Hepatocyte (in vitro differentiated cells): ENCODE data around the gene USP10.

Source experiments
- EZH2phosphoT487 ChIP-seq: fragments of 200-600 bp; sonication (generic); IDR thresholded peaks from one replicate; pipeline ENCODE4 v1.6.1; 2018; ENCODE audit warnings: antibody characterized with exemption, mild to moderate bottlenecking, low read depth, moderate library complexity; ENCODE audit not compliant: unreplicated experiment, severe bottlenecking
- TF ChIP-seq, protein P1 (sequence below): fragments of 200-600 bp; sonication (generic); IDR thresholded peaks from 2 replicates; pipeline ENCODE4 v1.5.1; 2016; ENCODE audit warnings: antibody characterized with exemption, mild to moderate bottlenecking; ENCODE audit not compliant: poor library complexity

DNA sequence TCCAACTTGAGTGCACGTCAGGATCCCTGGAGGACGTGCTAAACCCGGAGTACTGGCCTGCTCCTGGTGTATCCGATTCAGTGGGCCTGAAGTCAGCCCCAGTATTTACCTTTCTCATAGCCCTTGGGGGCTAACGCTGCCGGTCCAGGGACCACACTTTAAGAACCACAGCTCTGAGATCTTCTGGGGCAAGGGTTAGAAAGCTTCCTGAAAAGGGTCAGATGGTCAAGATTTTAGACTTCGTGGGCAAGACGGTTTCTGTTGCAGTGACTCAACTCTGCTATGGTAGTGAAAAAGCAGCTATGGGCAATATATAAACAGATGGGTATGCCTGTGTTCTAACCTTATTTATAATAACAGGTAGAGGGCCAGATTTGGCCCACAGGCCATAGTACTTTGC, 14.6 kb upstream of the USP10 start:
- TF ChIP-seq, protein P1, sequence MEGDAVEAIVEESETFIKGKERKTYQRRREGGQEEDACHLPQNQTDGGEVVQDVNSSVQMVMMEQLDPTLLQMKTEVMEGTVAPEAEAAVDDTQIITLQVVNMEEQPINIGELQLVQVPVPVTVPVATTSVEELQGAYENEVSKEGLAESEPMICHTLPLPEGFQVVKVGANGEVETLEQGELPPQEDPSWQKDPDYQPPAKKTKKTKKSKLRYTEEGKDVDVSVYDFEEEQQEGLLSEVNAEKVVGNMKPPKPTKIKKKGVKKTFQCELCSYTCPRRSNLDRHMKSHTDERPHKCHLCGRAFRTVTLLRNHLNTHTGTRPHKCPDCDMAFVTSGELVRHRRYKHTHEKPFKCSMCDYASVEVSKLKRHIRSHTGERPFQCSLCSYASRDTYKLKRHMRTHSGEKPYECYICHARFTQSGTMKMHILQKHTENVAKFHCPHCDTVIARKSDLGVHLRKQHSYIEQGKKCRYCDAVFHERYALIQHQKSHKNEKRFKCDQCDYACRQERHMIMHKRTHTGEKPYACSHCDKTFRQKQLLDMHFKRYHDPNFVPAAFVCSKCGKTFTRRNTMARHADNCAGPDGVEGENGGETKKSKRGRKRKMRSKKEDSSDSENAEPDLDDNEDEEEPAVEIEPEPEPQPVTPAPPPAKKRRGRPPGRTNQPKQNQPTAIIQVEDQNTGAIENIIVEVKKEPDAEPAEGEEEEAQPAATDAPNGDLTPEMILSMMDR: no peak
- no peak for TF ChIP-seq EZH2phosphoT487
